Lung (tissue), 12 donors: Measurements from ENCODE around the gene LTV1. TPM values are rescaled to one million over a fixed set of nuclear protein-coding genes. Genes with fewer than 3 reads are reported as not detected.

Source experiments
- ATAC-seq: fragments of 200-7000 bp; cut with Tn5 transposase; one replicate; pipeline ENCODE4 v1.9.1; 2020; ENCODE audit warnings: moderate number of reproducible peaks; ENCODE audit not compliant: insufficient read depth, low FRiP score
- DNase-seq, 3 donors: peaks; one replicate each; pipeline ENCODE4 v3.0.0-alpha.2; 2013 to 2017
- H3K27ac ChIP-seq, 2 donors: one replicate each; pipeline ENCODE4 v1.5.1; 2013; ENCODE audit warnings: mild to moderate bottlenecking in 2 of 2, moderate library complexity in 2 of 2, control low read depth in 1 of 2, inconsistent platforms in 1 of 2, low read depth in 1 of 2, low read length in 1 of 2
- H3K27me3 ChIP-seq, 3 donors: one replicate each; pipeline ENCODE4 v1.5.1; 2013; ENCODE audit warnings: low read length in 2 of 3; ENCODE audit not compliant: control insufficient read depth in 3 of 3, insufficient read depth in 3 of 3
- H3K36me3 ChIP-seq, 4 donors: one replicate each; pipeline ENCODE4 v1.5.1; 2013; ENCODE audit warnings: low read length in 4 of 4, mild to moderate bottlenecking in 1 of 4, moderate library complexity in 1 of 4; ENCODE audit not compliant: control insufficient read depth in 4 of 4, insufficient read depth in 4 of 4
- H3K4me1 ChIP-seq, 5 donors: one replicate each; pipeline ENCODE4 v1.5.1; 2013; ENCODE audit warnings: low read length in 5 of 5, mild to moderate bottlenecking in 2 of 5, moderate library complexity in 1 of 5; ENCODE audit not compliant: control insufficient read depth in 5 of 5, insufficient read depth in 5 of 5
- H3K4me3 ChIP-seq: one replicate; pipeline ENCODE4 v1.5.1; 2013; ENCODE audit warnings: mild to moderate bottlenecking, control low read depth, moderate library complexity
- H3K9ac ChIP-seq, 2 donors: one replicate each; pipeline ENCODE4 v1.5.1; 2013; ENCODE audit warnings: low read length in 2 of 2, control low read depth in 1 of 2; ENCODE audit not compliant: insufficient read depth in 1 of 2
- H3K9me3 ChIP-seq, 4 donors: one replicate each; pipeline ENCODE4 v1.5.1; 2013; ENCODE audit warnings: low read length in 3 of 4, mild to moderate bottlenecking in 1 of 4, moderate library complexity in 1 of 4; ENCODE audit not compliant: control insufficient read depth in 4 of 4, insufficient read depth in 3 of 4
- WGBS, 2 donors: extraction: QIAGEN DNeasy Blood & Tissue Kit; methylation state at CpG; one replicate each; pipeline ENCODE4 v1.1.7; 2013; 5-methylcytosine and 5-hydroxymethylcytosine counted together
- polyA plus RNA-seq, 2 donors: library from polyadenylated mRNA; stranded (reverse); fragments of 200-250 nt; gene quantifications; one replicate each; pipeline ENCODE4 v1.2.1, GENCODE V29; 2013
- total RNA-seq, 2 donors: library from RNA; depleted of rRNA in 1 of 2; stranded (reverse); fragments of >200 nt in 1 of 2; gene quantifications; one replicate each; pipeline ENCODE4 v1.2.1, GENCODE V29; 2014 to 2021
- TF ChIP-seq, protein P1 (sequence below): IDR thresholded peaks from 2 replicates; pipeline ENCODE4 v1.5.1; 2012; ENCODE audit warnings: mild to moderate bottlenecking; ENCODE audit errors: control extremely low read depth, extremely low read depth
- donor health status: control.
- donor health status: control.
- donor health status: Bipolar disorder and iron deficiency.
- donor health status: healthy.
- donor health status: DM: yes; HTN: yes; CAD: no.

Gene LTV1
- total and polyA plus RNA-seq, 4 donors: 15.6 to 31.9 (median 26.4) TPM

DNA sequence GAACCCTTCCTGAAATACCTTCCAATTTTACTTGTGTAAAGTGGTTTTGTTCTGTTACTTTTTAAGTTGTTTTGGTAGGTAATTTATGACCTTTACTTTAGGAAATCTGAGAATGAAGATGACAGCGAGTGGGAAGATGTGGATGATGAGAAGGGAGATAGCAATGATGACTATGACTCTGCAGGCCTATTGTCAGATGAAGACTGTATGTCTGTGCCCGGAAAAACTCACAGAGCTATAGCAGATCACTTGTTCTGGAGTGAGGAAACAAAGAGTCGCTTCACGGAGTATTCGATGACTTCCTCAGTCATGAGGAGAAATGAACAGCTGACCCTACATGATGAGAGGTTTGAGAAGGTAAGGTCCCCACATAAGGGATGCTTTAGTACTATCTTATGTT is 14.5 kb downstream of the LTV1 start:
- peaks cover 0 to 3% (median 0%) of the 10 kb centered on the region in 4 donors for H3K9me3 ChIP-seq
- no peaks in the 10 kb centered on the region for H3K27me3 ChIP-seq
- no peak for DNase-seq
- no peak overlapping the region for H3K4me3 ChIP-seq
- H3K9ac ChIP-seq: no peak overlapping the region
- TF ChIP-seq, protein P1, sequence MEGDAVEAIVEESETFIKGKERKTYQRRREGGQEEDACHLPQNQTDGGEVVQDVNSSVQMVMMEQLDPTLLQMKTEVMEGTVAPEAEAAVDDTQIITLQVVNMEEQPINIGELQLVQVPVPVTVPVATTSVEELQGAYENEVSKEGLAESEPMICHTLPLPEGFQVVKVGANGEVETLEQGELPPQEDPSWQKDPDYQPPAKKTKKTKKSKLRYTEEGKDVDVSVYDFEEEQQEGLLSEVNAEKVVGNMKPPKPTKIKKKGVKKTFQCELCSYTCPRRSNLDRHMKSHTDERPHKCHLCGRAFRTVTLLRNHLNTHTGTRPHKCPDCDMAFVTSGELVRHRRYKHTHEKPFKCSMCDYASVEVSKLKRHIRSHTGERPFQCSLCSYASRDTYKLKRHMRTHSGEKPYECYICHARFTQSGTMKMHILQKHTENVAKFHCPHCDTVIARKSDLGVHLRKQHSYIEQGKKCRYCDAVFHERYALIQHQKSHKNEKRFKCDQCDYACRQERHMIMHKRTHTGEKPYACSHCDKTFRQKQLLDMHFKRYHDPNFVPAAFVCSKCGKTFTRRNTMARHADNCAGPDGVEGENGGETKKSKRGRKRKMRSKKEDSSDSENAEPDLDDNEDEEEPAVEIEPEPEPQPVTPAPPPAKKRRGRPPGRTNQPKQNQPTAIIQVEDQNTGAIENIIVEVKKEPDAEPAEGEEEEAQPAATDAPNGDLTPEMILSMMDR: no peak
- H3K27ac ChIP-seq: no peak overlapping the region
- WGBS, 2 donors: 98 to 99% methylated on average over 5 of the region's 5 CpGs
- ATAC-seq: no peak
- H3K36me3 ChIP-seq: peaks cover 11 to 55% (median 49%) of the 10 kb centered on the region in 4 donors
- H3K4me1 ChIP-seq: no peaks in the 10 kb centered on the region

DNA sequence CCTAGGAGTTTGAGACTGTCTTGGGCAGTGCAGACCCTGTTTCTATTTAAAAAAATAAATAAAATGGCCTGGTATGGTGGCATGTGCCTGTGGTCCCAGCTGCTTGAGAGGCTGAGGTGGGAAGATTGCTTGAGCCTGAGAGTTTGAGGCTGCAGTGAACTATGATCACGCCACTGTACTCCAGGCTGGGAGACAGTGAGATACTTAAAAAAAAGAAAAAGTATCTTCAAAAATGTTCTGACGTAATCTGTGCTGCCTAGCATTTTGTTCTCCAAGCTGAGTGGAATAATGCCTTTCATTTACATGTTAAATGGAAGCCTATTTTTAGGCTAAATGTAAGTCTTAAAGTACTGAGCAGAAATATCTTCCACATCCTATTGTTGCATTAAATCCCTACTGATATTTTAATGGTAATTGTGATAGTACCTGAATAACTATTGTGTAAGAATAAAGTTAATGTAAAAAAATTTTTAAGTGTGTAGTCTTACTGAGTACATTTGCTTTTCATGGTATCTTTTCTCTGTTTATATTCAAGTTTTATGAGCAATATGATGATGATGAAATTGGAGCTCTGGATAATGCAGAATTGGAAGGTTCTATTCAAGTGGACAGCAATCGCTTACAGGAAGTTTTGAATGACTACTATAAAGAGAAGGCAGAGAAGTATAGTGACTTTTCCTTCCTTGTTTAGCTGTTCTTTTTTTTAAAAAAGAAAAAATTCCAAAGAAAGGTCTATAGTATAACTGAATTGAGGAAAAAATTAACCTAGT is 16.9 kb downstream of the LTV1 start:
- no peaks in the 10 kb centered on the region for H3K4me1 ChIP-seq
- H3K36me3 ChIP-seq: peaks cover 11 to 53% (median 47%) of the 10 kb centered on the region in 4 donors
- H3K4me3 ChIP-seq: no peak overlapping the region
- ATAC-seq (no peak), DNase-seq (no peak)
- WGBS, 2 donors: 94 to 96% methylated on average over 3 of the region's 3 CpGs
- H3K9me3 ChIP-seq: peaks cover 0 to 2% (median 0%) of the 10 kb centered on the region in 4 donors
- TF ChIP-seq, protein P1: no peak
- no peak overlapping the region for H3K27ac ChIP-seq
- H3K27me3 ChIP-seq: no peaks in the 10 kb centered on the region
- H3K9ac ChIP-seq: no peak overlapping the region

DNA sequence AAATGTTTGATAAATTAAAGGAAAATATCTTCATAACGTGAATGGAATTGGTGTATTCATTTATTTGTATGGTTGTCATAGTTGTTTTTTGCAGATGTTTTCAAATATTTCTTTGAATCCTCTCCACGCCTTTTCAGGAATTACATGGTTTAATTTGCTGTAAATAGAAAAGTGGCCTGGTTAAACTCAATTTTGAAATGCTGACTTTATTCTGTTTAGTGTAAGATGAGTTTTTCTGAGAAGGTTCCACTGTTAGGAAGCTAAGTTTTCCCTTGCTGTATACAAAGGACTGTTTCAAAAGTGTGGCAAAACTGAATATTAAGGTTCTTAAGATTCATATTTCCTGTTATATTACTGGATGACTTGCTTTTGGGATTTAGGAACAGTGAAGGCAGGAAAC is 20.6 kb downstream of the LTV1 start:
- Histone ChIP-seq H3K9me3 (peaks cover 0 to 3% (median 0%) of the 10 kb centered on the region in 4 donors), H3K27me3 (no peaks in the 10 kb centered on the region), H3K27ac (no peak overlapping the region), H3K4me1 (no peaks in the 10 kb centered on the region), H3K36me3 (peaks cover 12 to 30% (median 21%) of the 10 kb centered on the region in 4 donors), H3K9ac (no peak overlapping the region), H3K4me3 (no peak overlapping the region)
- no peak for DNase-seq
- 91 to 94% methylated on average over 2 of the region's 2 CpGs for WGBS, 2 donors
- ATAC-seq: no peak
- TF ChIP-seq, protein P1: no peak
